Fibroblast of mammary gland (primary cell): Measurements from ENCODE around the gene ADI1.
A peak's percentile ranks its signal among the peaks of the same experiment; 100 is the strongest.

ENCODE experiments used
- DNase-seq: peaks from one replicate; pipeline ENCODE4 v3.0.0-alpha.2; 2010; ENCODE audit warnings: low read depth
- H3K4me3 ChIP-seq: 2 replicates; pipeline ENCODE4 v1.5.1; 2011; ENCODE audit warnings: low read depth, mild to moderate bottlenecking, low read length, moderate library complexity; ENCODE audit not compliant: control insufficient read depth
- TF ChIP-seq, protein P1 (sequence below): conservative IDR thresholded peaks from 2 replicates; pipeline ENCODE4 v1.5.1; 2011; ENCODE audit warnings: low read depth, low read length, inconsistent platforms; ENCODE audit not compliant: control insufficient read depth, insufficient read depth

Gene ADI1

GRCh38 chr2:3479430-3480320 lies 39.7 kb downstream of the ADI1 start:
- no peak for DNase-seq
- H3K4me3 ChIP-seq = no peak overlapping the region
- TF ChIP-seq, protein P1, sequence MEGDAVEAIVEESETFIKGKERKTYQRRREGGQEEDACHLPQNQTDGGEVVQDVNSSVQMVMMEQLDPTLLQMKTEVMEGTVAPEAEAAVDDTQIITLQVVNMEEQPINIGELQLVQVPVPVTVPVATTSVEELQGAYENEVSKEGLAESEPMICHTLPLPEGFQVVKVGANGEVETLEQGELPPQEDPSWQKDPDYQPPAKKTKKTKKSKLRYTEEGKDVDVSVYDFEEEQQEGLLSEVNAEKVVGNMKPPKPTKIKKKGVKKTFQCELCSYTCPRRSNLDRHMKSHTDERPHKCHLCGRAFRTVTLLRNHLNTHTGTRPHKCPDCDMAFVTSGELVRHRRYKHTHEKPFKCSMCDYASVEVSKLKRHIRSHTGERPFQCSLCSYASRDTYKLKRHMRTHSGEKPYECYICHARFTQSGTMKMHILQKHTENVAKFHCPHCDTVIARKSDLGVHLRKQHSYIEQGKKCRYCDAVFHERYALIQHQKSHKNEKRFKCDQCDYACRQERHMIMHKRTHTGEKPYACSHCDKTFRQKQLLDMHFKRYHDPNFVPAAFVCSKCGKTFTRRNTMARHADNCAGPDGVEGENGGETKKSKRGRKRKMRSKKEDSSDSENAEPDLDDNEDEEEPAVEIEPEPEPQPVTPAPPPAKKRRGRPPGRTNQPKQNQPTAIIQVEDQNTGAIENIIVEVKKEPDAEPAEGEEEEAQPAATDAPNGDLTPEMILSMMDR = no peak

DNA sequence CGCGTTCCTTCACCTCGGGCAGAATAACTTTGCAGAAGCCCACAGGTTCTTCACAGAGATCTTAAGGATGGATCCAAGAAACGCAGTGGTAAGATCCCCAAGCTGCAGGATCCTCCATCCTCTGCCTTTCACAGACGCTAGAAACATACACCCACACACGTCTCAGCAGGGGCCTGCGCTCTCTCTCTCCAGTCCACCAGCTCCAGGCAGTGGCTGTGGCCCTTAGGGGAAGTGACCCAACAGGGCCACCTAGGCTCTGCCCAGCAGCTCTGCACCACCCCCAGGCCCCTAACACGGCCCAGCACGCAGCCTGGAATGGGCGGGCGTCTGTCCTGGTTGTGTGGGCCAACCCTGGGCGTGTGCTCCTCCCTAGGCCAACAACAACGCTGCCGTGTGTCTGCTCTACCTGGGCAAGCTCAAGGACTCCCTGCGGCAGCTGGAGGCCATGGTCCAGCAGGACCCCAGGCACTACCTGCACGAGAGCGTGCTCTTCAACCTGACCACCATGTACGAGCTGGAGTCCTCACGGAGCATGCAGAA lies 40.4 kb downstream of the ADI1 start:
- H3K4me3 ChIP-seq = no peak overlapping the region
- TF ChIP-seq, protein P1 = no peak
- DNase-seq = no peak

DNA sequence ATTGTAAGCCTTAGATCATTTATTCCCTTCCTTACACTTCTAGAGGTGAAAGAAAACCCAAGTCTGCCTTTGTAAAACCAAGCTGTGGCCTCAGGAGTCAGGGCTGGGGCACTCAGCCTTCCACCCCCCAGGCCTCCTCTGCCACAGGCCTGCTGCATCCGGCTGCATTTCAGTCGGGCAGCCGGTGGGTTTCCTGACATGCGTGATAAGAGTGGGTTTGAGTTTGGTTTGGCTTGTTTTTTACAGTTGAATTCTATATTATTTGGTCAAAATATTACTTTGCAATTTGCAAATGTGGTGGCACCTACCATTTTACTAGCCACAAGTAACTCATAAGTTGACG lies 42.4 kb downstream of the ADI1 start:
- no peak overlapping the region for H3K4me3 ChIP-seq
- DNase-seq = no peak
- TF ChIP-seq, protein P1 = no peak

GRCh38 chr2:3476321-3476984 lies 42.9 kb downstream of the ADI1 start:
- peak; percentile 69 for DNase-seq
- TF ChIP-seq, protein P1 = no peak
- no peak overlapping the region for H3K4me3 ChIP-seq

DNA sequence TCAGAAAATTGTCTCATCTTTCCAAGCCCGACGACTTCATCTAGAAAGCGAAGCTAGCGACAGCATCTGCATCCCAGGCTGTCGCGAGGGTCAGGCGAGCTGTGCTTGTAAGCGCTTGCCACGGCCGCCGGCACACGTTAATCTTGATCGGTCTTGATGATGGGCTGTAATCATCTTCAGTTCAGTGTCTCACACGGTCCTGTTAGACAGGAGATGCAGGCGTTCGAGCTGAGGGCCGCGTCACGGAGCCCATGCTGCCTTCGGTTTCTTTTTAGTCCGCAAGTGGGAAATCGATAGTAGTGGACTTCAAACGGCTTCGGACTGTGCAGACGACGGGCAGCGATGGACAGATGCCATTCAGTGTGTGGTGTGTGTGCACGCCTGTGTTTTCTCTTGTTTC lies 43.6 kb downstream of the ADI1 start:
- DNase-seq = no peak
- H3K4me3 ChIP-seq = no peak overlapping the region
- TF ChIP-seq, protein P1 = no peak

DNA sequence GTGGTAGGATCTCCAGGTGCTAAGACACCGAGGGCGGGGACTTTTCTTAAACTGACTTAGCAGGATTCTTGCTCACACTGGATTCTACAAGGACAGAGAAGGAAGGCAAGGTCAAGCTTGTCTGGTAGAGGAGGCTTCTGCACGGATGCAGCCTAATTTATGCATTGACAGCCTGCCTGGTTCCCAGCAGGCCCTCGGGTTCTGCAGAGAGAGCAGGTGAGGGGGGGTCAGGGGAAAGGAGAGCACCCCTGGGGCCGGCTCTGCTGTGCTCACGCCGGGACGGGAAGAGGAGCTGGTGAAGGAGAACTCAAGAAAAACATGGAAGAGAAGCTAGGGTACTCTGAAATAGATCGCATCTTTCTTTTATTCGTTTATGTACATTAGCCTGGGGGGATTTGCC lies 46.4 kb downstream of the ADI1 start:
- no peak overlapping the region for H3K4me3 ChIP-seq
- DNase-seq = no peak
- TF ChIP-seq, protein P1 = no peak
